ENCODE results near the gene KCNMA1.

The KCNMA1 gene

GRCh38 chr10:77079592-77080300, 557.9 kb downstream of the KCNMA1 start:
- DNase-seq (ENCODE audit: low spot score) = no peak

GRCh38 chr10:77077316-77077945, 560.2 kb downstream of the KCNMA1 start:
- DNase-seq (ENCODE audit: low spot score) = no peak

GRCh38 chr10:77075926-77076325, 561.7 kb downstream of the KCNMA1 start:
- DNase-seq (ENCODE audit: low spot score) = no peak

GRCh38 chr10:77074104-77074624, 563.4 kb downstream of the KCNMA1 start:
- DNase-seq (ENCODE audit: low spot score) = no peak

GRCh38 chr10:77073663-77073960, 564.0 kb downstream of the KCNMA1 start:
- DNase-seq (ENCODE audit: low spot score) = no peak

GRCh38 chr10:77072836-77073662, 564.6 kb downstream of the KCNMA1 start:
- no peak for DNase-seq (ENCODE audit: low spot score)

GRCh38 chr10:77072361-77072835, 565.2 kb downstream of the KCNMA1 start:
- DNase-seq (ENCODE audit: low spot score) = no peak

GRCh38 chr10:77071956-77072355, 565.7 kb downstream of the KCNMA1 start:
- no peak for DNase-seq (ENCODE audit: low spot score)

GRCh38 chr10:77071001-77071511, 566.6 kb downstream of the KCNMA1 start:
- no peak for DNase-seq (ENCODE audit: low spot score)

- no peak for DNase-seq (ENCODE audit: low spot score)
Observed at GRCh38 chr10:77070346-77070745, 567.3 kb downstream of the KCNMA1 start.

- DNase-seq (ENCODE audit: low spot score) = no peak
Observed at GRCh38 chr10:77068969-77069368, 568.6 kb downstream of the KCNMA1 start.

GRCh38 chr10:77068272-77068671, 569.3 kb downstream of the KCNMA1 start:
- no peak for DNase-seq (ENCODE audit: low spot score)

GRCh38 chr10:77062381-77062780, 575.2 kb downstream of the KCNMA1 start:
- no peak for DNase-seq (ENCODE audit: low spot score)

GRCh38 chr10:77060913-77061312, 576.7 kb downstream of the KCNMA1 start:
- DNase-seq (ENCODE audit: low spot score) = no peak

GRCh38 chr10:77056650-77057049, 581.0 kb downstream of the KCNMA1 start:
- no peak for DNase-seq (ENCODE audit: low spot score)

GRCh38 chr10:77052593-77052992, 585.0 kb downstream of the KCNMA1 start:
- DNase-seq (ENCODE audit: low spot score) = no peak

- no peak for DNase-seq (ENCODE audit: low spot score)
Observed at GRCh38 chr10:77051837-77052236, 585.8 kb downstream of the KCNMA1 start.

- DNase-seq (ENCODE audit: low spot score) = no peak
Observed at GRCh38 chr10:77049896-77050295, 587.7 kb downstream of the KCNMA1 start.

- no peak for DNase-seq (ENCODE audit: low spot score)
Observed at GRCh38 chr10:77049146-77049545, 588.5 kb downstream of the KCNMA1 start.

GRCh38 chr10:77045085-77045484, 592.5 kb downstream of the KCNMA1 start:
- no peak for DNase-seq (ENCODE audit: low spot score)

- no peak for DNase-seq (ENCODE audit: low spot score)
Observed at GRCh38 chr10:77043420-77043763, 594.2 kb downstream of the KCNMA1 start.

- DNase-seq (ENCODE audit: low spot score) = no peak
Observed at GRCh38 chr10:77042706-77043419, 594.7 kb downstream of the KCNMA1 start.

Measured in germinal center (tissue), 1 donor.